Stimulated activated effector memory CD8-positive, alpha-beta T cell treated with anti-CD3 and anti-CD28 coated beads, Interleukin-12 subunit alpha, Interleukin-12 subunit beta, amount 100 ng/mL, for 72 hours (primary cell): ENCODE measurements around the gene LRP8.

Source experiments
- ATAC-seq: fragments of 150-1000 bp; cut with Tn5 transposase; 2 replicates; pipeline ENCODE4 v1.10.0; 2021
- DNase-seq, 2 donors: peaks; one replicate each; pipeline ENCODE4 v3.0.0; 2021 to 2022; ENCODE audit warnings: low spot score in 2 of 2
- H3K27ac Mint-ChIP-seq: one replicate; pipeline ENCODE4 v1.8.0; 2022; ENCODE audit warnings: mild to moderate bottlenecking, mixed read lengths
- H3K36me3 Mint-ChIP-seq: one replicate; pipeline ENCODE4 v1.8.0; 2022; ENCODE audit warnings: mild to moderate bottlenecking, mixed read lengths
- H3K4me1 Mint-ChIP-seq: one replicate; pipeline ENCODE4 v1.8.0; 2022; ENCODE audit warnings: mixed read lengths
- H3K4me3 Mint-ChIP-seq: one replicate; pipeline ENCODE4 v1.8.0; 2022; ENCODE audit warnings: mild to moderate bottlenecking, mixed read lengths
- H3K9me3 Mint-ChIP-seq: one replicate; pipeline ENCODE4 v1.8.0; 2022; ENCODE audit warnings: mixed read lengths

Gene LRP8

GRCh38 chr1:53366901-53367502 lies 39.1 kb upstream of the LRP8 start:
- Mint-ChIP-seq H3K9me3 (no peaks in the 10 kb centered on the region), H3K36me3 (no peaks in the 10 kb centered on the region), H3K4me3 (no peak overlapping the region), H3K4me1 (peaks cover 13% of the 10 kb centered on the region), H3K27ac (no peak overlapping the region)
- ATAC-seq (no peak), DNase-seq (no peak)

GRCh38 chr1:53365437-53366063 lies 37.7 kb upstream of the LRP8 start:
- DNase-seq, result no peak
- Mint-ChIP-seq H3K27ac (no peak overlapping the region), H3K9me3 (no peaks in the 10 kb centered on the region), H3K4me3 (no peak overlapping the region), H3K36me3 (no peaks in the 10 kb centered on the region), H3K4me1 (peaks cover 13% of the 10 kb centered on the region)
- no peak for ATAC-seq

- DNase-seq (peak in 1 of 2 donors; percentile 36), ATAC-seq (no peak)
- H3K4me1 Mint-ChIP-seq, result peaks cover 7% of the 10 kb centered on the region
- no peaks in the 10 kb centered on the region for H3K36me3 Mint-ChIP-seq
- no peaks in the 10 kb centered on the region for H3K9me3 Mint-ChIP-seq
- H3K4me3 Mint-ChIP-seq, result no peak overlapping the region
- no peak overlapping the region for H3K27ac Mint-ChIP-seq
Observed at GRCh38 chr1:53362851-53363642, 35.2 kb upstream of the LRP8 start.

GRCh38 chr1:53362270-53362669 lies 34.4 kb upstream of the LRP8 start:
- no peaks in the 10 kb centered on the region for H3K4me1 Mint-ChIP-seq

GRCh38 chr1:53361541-53361961 lies 33.7 kb upstream of the LRP8 start:
- no peaks in the 10 kb centered on the region for H3K36me3 Mint-ChIP-seq
- H3K4me3 Mint-ChIP-seq, result no peak overlapping the region
- H3K9me3 Mint-ChIP-seq, result peaks cover 4% of the 10 kb centered on the region
- H3K27ac Mint-ChIP-seq, result no peak overlapping the region
- no peaks in the 10 kb centered on the region for H3K4me1 Mint-ChIP-seq
- DNase-seq, result no peak
- ATAC-seq, result no peak

More at GRCh38 chr1:53362270-53362669, 34.4 kb upstream of the LRP8 start:
- no peak for ATAC-seq
- no peaks in the 10 kb centered on the region for H3K36me3 Mint-ChIP-seq
- H3K9me3 Mint-ChIP-seq, result no peaks in the 10 kb centered on the region
- DNase-seq, result no peak
- no peak overlapping the region for H3K27ac Mint-ChIP-seq
- H3K4me3 Mint-ChIP-seq, result no peak overlapping the region

GRCh38 chr1:53359934-53360276 lies 32.0 kb upstream of the LRP8 start:
- H3K9me3 Mint-ChIP-seq, result peaks cover 4% of the 10 kb centered on the region

GRCh38 chr1:53359225-53359933 lies 31.5 kb upstream of the LRP8 start:
- H3K9me3 Mint-ChIP-seq, result peaks cover 4% of the 10 kb centered on the region
- no peak overlapping the region for H3K4me3 Mint-ChIP-seq
- H3K4me1 Mint-ChIP-seq, result no peaks in the 10 kb centered on the region
- no peak for DNase-seq
- H3K36me3 Mint-ChIP-seq, result no peaks in the 10 kb centered on the region
- H3K27ac Mint-ChIP-seq, result peak overlapping the region; percentile 32
- ATAC-seq, result no peak

More at GRCh38 chr1:53359934-53360276, 32.0 kb upstream of the LRP8 start:
- no peak for ATAC-seq
- no peaks in the 10 kb centered on the region for H3K36me3 Mint-ChIP-seq
- no peaks in the 10 kb centered on the region for H3K4me1 Mint-ChIP-seq
- DNase-seq, result no peak
- no peak overlapping the region for H3K4me3 Mint-ChIP-seq
- peak overlapping the region; percentile 32 for H3K27ac Mint-ChIP-seq

- no peaks in the 10 kb centered on the region for H3K4me1 Mint-ChIP-seq
Observed at GRCh38 chr1:53356637-53357036, 28.8 kb upstream of the LRP8 start.

GRCh38 chr1:53354119-53354518 lies 26.2 kb upstream of the LRP8 start:
- peaks cover 4% of the 10 kb centered on the region for H3K9me3 Mint-ChIP-seq
- ATAC-seq, result no peak
- no peak overlapping the region for H3K4me3 Mint-ChIP-seq
- no peak overlapping the region for H3K27ac Mint-ChIP-seq
- no peak for DNase-seq
- H3K4me1 Mint-ChIP-seq, result no peaks in the 10 kb centered on the region
- H3K36me3 Mint-ChIP-seq, result no peaks in the 10 kb centered on the region

More at GRCh38 chr1:53356637-53357036, 28.8 kb upstream of the LRP8 start:
- DNase-seq (no peak), ATAC-seq (no peak)
- no peak overlapping the region for H3K4me3 Mint-ChIP-seq
- peaks cover 4% of the 10 kb centered on the region for H3K9me3 Mint-ChIP-seq
- no peak overlapping the region for H3K27ac Mint-ChIP-seq
- no peaks in the 10 kb centered on the region for H3K36me3 Mint-ChIP-seq

GRCh38 chr1:53352561-53352960 lies 24.7 kb upstream of the LRP8 start:
- H3K36me3 Mint-ChIP-seq, result no peaks in the 10 kb centered on the region
- DNase-seq (no peak), ATAC-seq (no peak)
- H3K9me3 Mint-ChIP-seq, result peaks cover 4% of the 10 kb centered on the region
- H3K4me3 Mint-ChIP-seq, result no peak overlapping the region
- no peaks in the 10 kb centered on the region for H3K4me1 Mint-ChIP-seq
- H3K27ac Mint-ChIP-seq, result no peak overlapping the region

- peak in 1 of 2 donors; percentile 37 for DNase-seq
- H3K4me1 Mint-ChIP-seq, result no peaks in the 10 kb centered on the region
- H3K9me3 Mint-ChIP-seq, result no peaks in the 10 kb centered on the region
- ATAC-seq, result peak; percentile 11
- H3K27ac Mint-ChIP-seq, result no peak overlapping the region
- no peaks in the 10 kb centered on the region for H3K36me3 Mint-ChIP-seq
- no peak overlapping the region for H3K4me3 Mint-ChIP-seq
Observed at GRCh38 chr1:53350853-53351767, 23.2 kb upstream of the LRP8 start.

GRCh38 chr1:53349968-53350852 lies 22.3 kb upstream of the LRP8 start:
- DNase-seq (peak in 1 of 2 donors; percentile 37), ATAC-seq (no peak)
- Mint-ChIP-seq H3K27ac (no peak overlapping the region), H3K9me3 (no peaks in the 10 kb centered on the region), H3K4me1 (no peaks in the 10 kb centered on the region), H3K4me3 (no peak overlapping the region), H3K36me3 (no peaks in the 10 kb centered on the region)

- Mint-ChIP-seq H3K4me1 (no peaks in the 10 kb centered on the region), H3K27ac (no peak overlapping the region), H3K36me3 (no peaks in the 10 kb centered on the region), H3K4me3 (no peak overlapping the region), H3K9me3 (no peaks in the 10 kb centered on the region)
- ATAC-seq, result no peak
- peak in 1 of 2 donors; percentile 41 for DNase-seq
Observed at GRCh38 chr1:53349369-53349835, 21.5 kb upstream of the LRP8 start.
